Mesendoderm (in vitro differentiated cells): ENCODE data around the gene CYP11A1. TPM values are rescaled to one million over a fixed set of nuclear protein-coding genes. Genes with fewer than 3 reads are reported as not detected.

Experiments
- DNase-seq: peaks from one replicate; pipeline ENCODE4 v3.0.0; 2013
- H2AK5ac ChIP-seq: 2 replicates; pipeline ENCODE4 v1.6.1; 2013; ENCODE audit warnings: low read length, inconsistent platforms
- H2BK120ac ChIP-seq: 2 replicates; pipeline ENCODE4 v1.6.1; 2013; ENCODE audit warnings: low read depth, mild to moderate bottlenecking, low read length, moderate library complexity, mixed read lengths
- H2BK15ac ChIP-seq: replicated peaks from 2 replicates; pipeline ENCODE4 v1.6.1; 2013; ENCODE audit warnings: low read depth, mild to moderate bottlenecking, moderate library complexity
- H2BK5ac ChIP-seq: 2 replicates; pipeline ENCODE4 v1.6.1; 2013; ENCODE audit warnings: low read length, inconsistent platforms
- H3K18ac ChIP-seq: 2 replicates; pipeline ENCODE4 v1.6.1; 2013; ENCODE audit warnings: mild to moderate bottlenecking, low read length, mixed read lengths
- H3K23ac ChIP-seq: one replicate; pipeline ENCODE4 v1.6.1; 2013; ENCODE audit warnings: low read length
- H3K27ac ChIP-seq: 2 replicates; pipeline ENCODE4 v1.5.1; 2013; ENCODE audit warnings: low read depth, mild to moderate bottlenecking, inconsistent platforms, low read length, moderate library complexity
- H3K27me3 ChIP-seq: 2 replicates; pipeline ENCODE4 v1.6.1; 2013; ENCODE audit warnings: low read length, control low read depth, mild to moderate bottlenecking, inconsistent platforms; ENCODE audit not compliant: insufficient read depth, poor library complexity
- H3K36me3 ChIP-seq: 2 replicates; pipeline ENCODE4 v1.6.1; 2013; ENCODE audit warnings: low read length, inconsistent platforms; ENCODE audit not compliant: control insufficient read depth, insufficient read depth
- H3K4ac ChIP-seq: one replicate; pipeline ENCODE4 v1.6.1; 2013; ENCODE audit warnings: low read depth, mild to moderate bottlenecking, low read length, moderate library complexity
- H3K4me1 ChIP-seq: 2 replicates; pipeline ENCODE4 v1.6.1; 2013; ENCODE audit warnings: low read depth, low read length, inconsistent platforms; ENCODE audit not compliant: control insufficient read depth
- H3K4me2 ChIP-seq: 2 replicates; pipeline ENCODE4 v1.6.1; 2013; ENCODE audit warnings: low read length
- H3K4me3 ChIP-seq: 2 replicates; pipeline ENCODE4 v1.5.1; 2013; ENCODE audit warnings: mild to moderate bottlenecking, low read length
- H3K56ac ChIP-seq: one replicate; pipeline ENCODE4 v1.6.1; 2013; ENCODE audit warnings: low read length
- H3K79me1 ChIP-seq: 2 replicates; pipeline ENCODE4 v1.6.1; 2013; ENCODE audit warnings: low read length, inconsistent platforms
- H3K79me2 ChIP-seq: 2 replicates; pipeline ENCODE4 v1.6.1; 2013; ENCODE audit warnings: mild to moderate bottlenecking, low read length; ENCODE audit not compliant: control insufficient read depth, insufficient read depth
- H3K9ac ChIP-seq: 2 replicates; pipeline ENCODE4 v1.6.1; 2013; ENCODE audit warnings: low read length, inconsistent platforms
- H4K5ac ChIP-seq: one replicate; pipeline ENCODE4 v1.6.1; 2013; ENCODE audit warnings: low read length
- H4K8ac ChIP-seq: one replicate; pipeline ENCODE4 v1.6.1; 2013; ENCODE audit warnings: low read depth, mild to moderate bottlenecking, control low read depth, low read length, moderate library complexity
- small RNA-seq: library from polyadenylated mRNA; stranded (forward); fragments of <200 nt; extraction: miRNeasy Mini kit (QIAGEN cat#:217004); gene quantifications from one replicate; pipeline ENCODE3, GENCODE V24; 2013; ENCODE audit not compliant: insufficient read depth

CYP11A1 gene

DNA sequence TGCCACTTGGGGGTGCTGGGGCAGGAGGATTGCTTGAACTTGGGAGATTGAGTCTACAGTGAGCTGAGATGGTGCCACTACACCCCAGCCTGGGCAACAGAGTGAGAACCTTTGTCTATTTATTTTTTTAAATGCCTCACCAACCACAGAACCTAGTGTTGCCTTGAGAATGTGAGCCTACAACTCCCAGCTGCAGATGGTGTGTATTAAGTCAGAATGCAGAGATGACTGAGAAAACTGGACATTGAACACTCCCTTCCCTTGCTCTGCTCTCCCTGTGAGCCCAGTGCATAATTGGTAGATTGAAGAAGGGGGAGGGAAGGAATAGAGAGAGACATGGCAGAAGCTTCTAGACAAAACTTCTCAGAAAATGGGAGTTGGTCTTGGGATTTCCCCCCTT is 77.8 kb downstream of the CYP11A1 start:
- H3K4me1 ChIP-seq, result peaks cover 12% of the 10 kb centered on the region
- no peak overlapping the region for H3K56ac ChIP-seq
- no peak overlapping the region for H3K27ac ChIP-seq
- H3K9ac ChIP-seq, result no peak overlapping the region
- no peak overlapping the region for H2BK15ac ChIP-seq
- H4K5ac ChIP-seq, result no peak overlapping the region
- no peak overlapping the region for H3K23ac ChIP-seq
- H3K79me2 ChIP-seq, result no peaks in the 10 kb centered on the region
- no peak overlapping the region for H2BK120ac ChIP-seq
- H3K36me3 ChIP-seq, result no peaks in the 10 kb centered on the region
- H2AK5ac ChIP-seq, result no peak overlapping the region
- H4K8ac ChIP-seq, result no peak overlapping the region
- no peak overlapping the region for H3K4ac ChIP-seq
- H3K4me3 ChIP-seq, result no peak overlapping the region
- no peaks in the 10 kb centered on the region for H3K79me1 ChIP-seq
- H2BK5ac ChIP-seq, result no peak overlapping the region
- no peaks in the 10 kb centered on the region for H3K27me3 ChIP-seq
- no peak for DNase-seq
- no peak overlapping the region for H3K4me2 ChIP-seq
- no peak overlapping the region for H3K18ac ChIP-seq

Small RNA genes within 50 kb of the gene (small RNA-seq; reads per million reads assigned to genes)
- gene MIR6881, result not detected
